ENCODE results near the gene AK9.

GRCh38 chr6:109610590-109610989 lies 80.4 kb downstream of the AK9 start:
- TF ChIP-seq POLR2A (IDR thresholded peaks at IDR 0.05) (no peak), CTCF (IDR thresholded peaks at IDR 0.05 in 4 of 5, conservative IDR thresholded peaks at IDR 0.05 in 1 of 5) (no peak)

Measured in gastrocnemius medialis (tissue), 4 donors.